HTR-8/SVneo (cell line): ENCODE measurements around the gene LTBP2.

Experiments used
- DNase-seq: peaks from one replicate; pipeline ENCODE4 v3.0.0; 2011; ENCODE audit warnings: low spot score, mixed read lengths; ENCODE audit not compliant: insufficient read length
- FAIRE-seq: peaks from 2 replicates; lab custom pipeline; 2011; peaks lifted over from hg19 to GRCh38; lab: Jason Lieb, UNC

LTBP2 gene

GRCh38 chr14:74615735-74616134 lies 3.7 kb upstream of the LTBP2 start:
- FAIRE-seq (no peak), DNase-seq (no peak)

- FAIRE-seq, result peak; percentile 67
- no peak for DNase-seq
Observed at GRCh38 chr14:74614508-74615495, 2.8 kb upstream of the LTBP2 start.

- DNase-seq, result no peak
- peak; percentile 44 for FAIRE-seq
Observed at GRCh38 chr14:74613211-74613914, 1.3 kb upstream of the LTBP2 start.

GRCh38 chr14:74612350-74613021 lies 449 bp upstream of the LTBP2 start:
- DNase-seq (peak; percentile 92), FAIRE-seq (peak; percentile 97)

- FAIRE-seq (peak; percentile 46), DNase-seq (no peak)
Observed at GRCh38 chr14:74610866-74611649, 979 bp downstream of the LTBP2 start.

GRCh38 chr14:74610199-74610865 lies 1.7 kb downstream of the LTBP2 start:
- no peak for DNase-seq
- peak; percentile 96 for FAIRE-seq

- FAIRE-seq, result no peak
Observed at GRCh38 chr14:74609721-74610120, 2.3 kb downstream of the LTBP2 start.

GRCh38 chr14:74608959-74609611 lies 3.0 kb downstream of the LTBP2 start:
- peak; percentile 94 for DNase-seq
- peak; percentile 100 for FAIRE-seq

More at GRCh38 chr14:74609721-74610120, 2.3 kb downstream of the LTBP2 start:
- DNase-seq, result no peak

- DNase-seq (no peak), FAIRE-seq (no peak)
Observed at GRCh38 chr14:74606727-74607126, 5.3 kb downstream of the LTBP2 start.

GRCh38 chr14:74605531-74606223 lies 6.4 kb downstream of the LTBP2 start:
- DNase-seq, result no peak
- no peak for FAIRE-seq

- FAIRE-seq, result no peak
- DNase-seq, result no peak
Observed at GRCh38 chr14:74604911-74605310, 7.1 kb downstream of the LTBP2 start.

GRCh38 chr14:74604157-74604556 lies 7.9 kb downstream of the LTBP2 start:
- DNase-seq, result no peak
- no peak for FAIRE-seq

GRCh38 chr14:74601982-74602381 lies 10.1 kb downstream of the LTBP2 start:
- FAIRE-seq, result no peak

GRCh38 chr14:74599946-74600345 lies 12.1 kb downstream of the LTBP2 start:
- DNase-seq (no peak), FAIRE-seq (no peak)

More at GRCh38 chr14:74601982-74602381, 10.1 kb downstream of the LTBP2 start:
- DNase-seq, result no peak

- FAIRE-seq, result peak; percentile 64
Observed at GRCh38 chr14:74599321-74599761, 12.7 kb downstream of the LTBP2 start.

GRCh38 chr14:74596741-74597450 lies 15.1 kb downstream of the LTBP2 start:
- no peak for DNase-seq
- FAIRE-seq, result peak; percentile 83

More at GRCh38 chr14:74599321-74599761, 12.7 kb downstream of the LTBP2 start:
- DNase-seq, result no peak

- peak; percentile 80 for FAIRE-seq
- DNase-seq, result no peak
Observed at GRCh38 chr14:74595006-74595735, 16.9 kb downstream of the LTBP2 start.
